Ishikawa (cell line): Measurements from ENCODE around the gene RNF44.

Experiments used
- CEBPB ChIP-seq: IDR thresholded peaks from 2 replicates; pipeline ENCODE4 v1.6.1; 2012
- CREB1 ChIP-seq: IDR thresholded peaks from 2 replicates; pipeline ENCODE4 v1.6.1; 2012; ENCODE audit warnings: low read depth
- EGR1 ChIP-seq: IDR thresholded peaks from 2 replicates; pipeline ENCODE4 v1.6.1; 2012
- EP300 ChIP-seq: IDR thresholded peaks from 2 replicates; pipeline ENCODE4 v1.6.1; 2012; ENCODE audit warnings: borderline replicate concordance
- FOXM1 ChIP-seq: IDR thresholded peaks from 2 replicates; pipeline ENCODE4 v1.6.1; 2012; ENCODE audit warnings: low read depth, borderline replicate concordance
- NFIC ChIP-seq: IDR thresholded peaks from 2 replicates; pipeline ENCODE4 v1.6.1; 2012
- RAD21 ChIP-seq: IDR thresholded peaks from 2 replicates; pipeline ENCODE4 v1.6.1; 2012; ENCODE audit warnings: low read depth
- REST ChIP-seq: IDR thresholded peaks from 2 replicates; pipeline ENCODE4 v1.6.1; 2012; ENCODE audit warnings: low read depth, mild to moderate bottlenecking
- TAF1 ChIP-seq: IDR thresholded peaks from 2 replicates; pipeline ENCODE4 v1.6.1; 2012; ENCODE audit warnings: low read depth, mild to moderate bottlenecking
- TCF12 ChIP-seq: IDR thresholded peaks from 2 replicates; pipeline ENCODE4 v1.6.1; 2012; ENCODE audit warnings: low read depth
- TEAD4 ChIP-seq: IDR thresholded peaks from 2 replicates; pipeline ENCODE4 v1.6.1; 2012
- YY1 ChIP-seq: IDR thresholded peaks from 2 replicates; pipeline ENCODE4 v1.6.1; 2012; ENCODE audit warnings: low read depth
- ZBTB7A ChIP-seq: IDR thresholded peaks from 2 replicates; pipeline ENCODE4 v1.6.1; 2012; ENCODE audit warnings: low read depth
- TF ChIP-seq, protein P1 (sequence below): IDR thresholded peaks from 2 replicates; pipeline ENCODE4 v1.6.1; 2012
- TF ChIP-seq, protein P2 (sequence below): IDR thresholded peaks from 2 replicates; pipeline ENCODE4 v1.6.1; 2012

The RNF44 gene

DNA sequence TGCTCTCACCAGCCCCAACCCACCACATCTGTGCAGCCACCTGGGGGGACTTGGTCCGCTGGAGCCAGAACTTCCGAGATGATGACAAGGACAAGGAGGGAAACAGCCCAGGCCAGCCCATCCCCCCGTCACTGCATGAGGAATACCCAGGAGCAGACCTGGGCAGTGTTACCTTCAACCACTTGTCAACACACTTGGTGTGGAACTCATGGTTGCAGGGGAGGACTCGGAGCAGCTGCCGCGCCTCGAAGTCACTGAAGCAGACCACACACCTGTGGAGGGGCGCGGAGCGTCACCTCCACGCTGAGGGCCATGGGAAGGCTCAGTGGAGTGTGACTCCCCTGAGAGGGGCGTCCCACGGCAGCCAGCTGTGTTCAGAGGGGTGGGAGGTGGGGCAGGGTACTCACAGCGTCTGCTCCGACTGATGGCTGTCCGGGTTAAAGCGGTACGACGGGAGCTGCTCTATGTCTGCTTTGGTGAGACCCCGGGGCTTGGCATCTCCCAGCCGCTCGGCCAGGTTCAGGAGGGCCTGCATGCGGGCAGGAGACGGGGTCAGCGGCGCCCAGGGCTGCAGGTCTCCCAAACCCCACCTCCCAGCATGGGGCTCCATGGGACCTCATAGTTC lies 8.0 kb downstream of the RNF44 start:
- TF ChIP-seq, protein P1, sequence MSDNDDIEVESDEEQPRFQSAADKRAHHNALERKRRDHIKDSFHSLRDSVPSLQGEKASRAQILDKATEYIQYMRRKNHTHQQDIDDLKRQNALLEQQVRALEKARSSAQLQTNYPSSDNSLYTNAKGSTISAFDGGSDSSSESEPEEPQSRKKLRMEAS: no peak
- no peak for TF ChIP-seq ZBTB7A
- no peak for TF ChIP-seq NFIC
- TF ChIP-seq CREB1: no peak
- TF ChIP-seq TEAD4: no peak
- no peak for TF ChIP-seq TAF1
- TF ChIP-seq EGR1: no peak
- TF ChIP-seq REST: no peak
- TF ChIP-seq TCF12: no peak
- TF ChIP-seq RAD21: no peak
- no peak for TF ChIP-seq FOXM1

GRCh38 chr5:176528761-176529115 lies 8.5 kb downstream of the RNF44 start:
- TF ChIP-seq EP300 (no peak), TEAD4 (no peak), ZBTB7A (no peak), TAF1 (no peak), YY1 (no peak), EGR1 (no peak), TCF12 (no peak), RAD21 (no peak), CREB1 (no peak), REST (no peak), FOXM1 (no peak), NFIC (no peak), CEBPB (no peak)
- TF ChIP-seq, protein P2, sequence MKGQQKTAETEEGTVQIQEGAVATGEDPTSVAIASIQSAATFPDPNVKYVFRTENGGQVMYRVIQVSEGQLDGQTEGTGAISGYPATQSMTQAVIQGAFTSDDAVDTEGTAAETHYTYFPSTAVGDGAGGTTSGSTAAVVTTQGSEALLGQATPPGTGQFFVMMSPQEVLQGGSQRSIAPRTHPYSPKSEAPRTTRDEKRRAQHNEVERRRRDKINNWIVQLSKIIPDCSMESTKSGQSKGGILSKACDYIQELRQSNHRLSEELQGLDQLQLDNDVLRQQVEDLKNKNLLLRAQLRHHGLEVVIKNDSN: no peak
- TF ChIP-seq, protein P1: no peak

DNA sequence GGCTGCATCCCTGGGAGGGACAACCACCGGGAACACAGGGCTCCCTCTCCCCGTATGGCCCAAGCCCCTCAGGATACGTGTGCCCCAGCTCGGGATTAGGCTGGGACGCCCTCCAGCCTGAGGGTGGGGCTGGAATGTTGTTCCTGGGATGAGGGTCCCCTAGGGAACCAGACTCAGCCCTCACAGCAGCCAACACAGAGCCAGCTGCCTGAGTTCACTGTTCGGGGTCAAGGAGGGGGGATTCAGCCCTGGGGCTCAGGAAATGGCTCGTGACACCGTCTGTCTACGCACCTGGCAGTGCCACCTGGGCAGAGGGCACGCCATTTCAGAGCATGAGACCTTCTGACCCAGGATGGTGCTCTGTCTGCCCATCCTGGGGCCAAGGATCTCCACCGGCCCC lies 8.9 kb downstream of the RNF44 start:
- TF ChIP-seq TEAD4 (no peak), EGR1 (no peak), ZBTB7A (no peak), NFIC (no peak), RAD21 (no peak), TCF12 (no peak), TAF1 (no peak), YY1 (no peak), FOXM1 (no peak), CREB1 (no peak), CEBPB (no peak), REST (no peak), EP300 (no peak)
- TF ChIP-seq, protein P2: no peak
- TF ChIP-seq, protein P1: no peak
